K562 (cell line): ENCODE results near the gene CDH19. TPM values are rescaled to one million over a fixed set of nuclear protein-coding genes. Genes with fewer than 3 reads are reported as not detected.

ENCODE experiments used
- ATAC-seq: fragments of 200-7000 bp; cut with Tn5 transposase; 3 replicates; pipeline ENCODE4 v1.9.1; 2020; ENCODE audit warnings: moderate library complexity
- BruUV-seq: library from RNA; stranded (reverse); fragments of 400-500 nt; replicated peaks from 2 replicates; lab custom pipeline; 2021; lab: Mats Ljungman, UMichigan
- CTCF ChIA-PET: fragments of 300-600 bp; formaldehyde crosslinking; extraction: SDS; loops from one replicate; lab custom pipeline; 2021; ENCODE audit warnings: low intra/inter-chr PET ratio; lab: Yijun Ruan, JAX
- POLR2A ChIA-PET: fragments of 300-600, 350-650 bp; sonication (Branson Sonifier 250); formaldehyde crosslinking; extraction: SDS; loops from one replicate; lab custom pipeline; 2021; ENCODE audit warnings: antibody characterized with exemption, inconsistent platforms; lab: Yijun Ruan, JAX
- DNase-seq, 4 experiments: peaks; one replicate each; pipeline versions ENCODE4 v3.0.0 to v3.0.0-alpha.2; 2011 to 2018; ENCODE audit warnings: low spot score in 3 of 4, mixed read lengths in 3 of 4; ENCODE audit errors: extremely low read depth in 1 of 4
- FAIRE-seq: peaks from 2 replicates; lab custom pipeline; 2011; peaks lifted over from hg19 to GRCh38; lab: Jason Lieb, UNC
- H2AFZ ChIP-seq: 2 replicates; pipeline ENCODE4 v1.6.0; 2011; ENCODE audit warnings: low read depth, low read length, control low read depth, inconsistent platforms
- H3K27ac ChIP-seq: fragments of 200-600 bp; 3 replicates; pipeline ENCODE4 v1.8.0; 2011; ENCODE audit warnings: low read depth, mild to moderate bottlenecking, control low read depth, inconsistent platforms, low read length, moderate library complexity, mixed read lengths; ENCODE audit errors: extremely low read depth
- H3K27me3 ChIP-seq, 2 experiments: fragments of 300-600 bp in 1 of 2; 2 replicates in 1 of 2; 3 replicates in 1 of 2; pipeline versions ENCODE4 v1.6.0 to v1.8.0; 2011; ENCODE audit warnings: inconsistent platforms in 2 of 2, low read length in 2 of 2, mild to moderate bottlenecking in 1 of 2, mixed read lengths in 1 of 2, moderate library complexity in 1 of 2; ENCODE audit not compliant: control insufficient read depth in 2 of 2, insufficient read depth in 2 of 2
- H3K36me3 ChIP-seq: fragments of 300-600 bp; 3 replicates; pipeline ENCODE4 v1.8.0; 2011; ENCODE audit warnings: mild to moderate bottlenecking, low read length, inconsistent platforms; ENCODE audit not compliant: control insufficient read depth, insufficient read depth
- H3K4me1 ChIP-seq, 2 experiments: fragments of 200-600 bp in 1 of 2; replicated peaks in 1 of 2; 2 replicates in 1 of 2; 3 replicates in 1 of 2; pipeline versions ENCODE4 v1.5.1 to v1.8.0; 2011; ENCODE audit warnings: inconsistent platforms in 2 of 2, low read length in 2 of 2, mild to moderate bottlenecking in 1 of 2, mixed read lengths in 1 of 2, moderate library complexity in 1 of 2; ENCODE audit not compliant: control insufficient read depth in 2 of 2, insufficient read depth in 2 of 2
- H3K4me2 ChIP-seq: 2 replicates; pipeline ENCODE4 v1.6.1; 2011; ENCODE audit warnings: low read length, control low read depth, inconsistent platforms, mixed read lengths; ENCODE audit not compliant: insufficient read depth
- H3K4me3 ChIP-seq: fragments of 200-600 bp; sonication (generic), shearing (Covaris generic); 2 replicates; pipeline ENCODE4 v1.5.1; 2016; ENCODE audit warnings: control low read depth, inconsistent platforms
- H3K79me2 ChIP-seq: fragments of 200-600 bp; 3 replicates; pipeline ENCODE4 v1.8.0; 2011; ENCODE audit warnings: low read length, inconsistent platforms; ENCODE audit not compliant: control insufficient read depth, insufficient read depth
- H3K9ac ChIP-seq, 2 experiments: 2 replicates each; pipeline versions ENCODE4 v1.6.0 to v1.6.1; 2011; ENCODE audit warnings: low read depth in 2 of 2, low read length in 2 of 2, control low read depth in 1 of 2, inconsistent platforms in 1 of 2, mild to moderate bottlenecking in 1 of 2, mixed read lengths in 1 of 2; ENCODE audit not compliant: insufficient read depth in 1 of 2
- H3K9me1 ChIP-seq: one replicate; pipeline ENCODE4 v1.6.0; 2011; ENCODE audit warnings: inconsistent platforms, mild to moderate bottlenecking, low read length, moderate library complexity; ENCODE audit not compliant: control insufficient read depth, insufficient read depth
- H3K9me3 ChIP-seq: replicated peaks from 2 replicates; pipeline ENCODE4 v1.5.1; 2011; ENCODE audit warnings: low read depth, low read length, inconsistent platforms; ENCODE audit not compliant: control insufficient read depth, insufficient read depth
- H4K20me1 ChIP-seq: replicated peaks from 2 replicates; pipeline ENCODE4 v1.6.1; 2011; ENCODE audit warnings: low read length, inconsistent platforms, mixed read lengths; ENCODE audit not compliant: control insufficient read depth, insufficient read depth
- CEBPB ChIP-seq: fragments of 450-650 bp; IDR thresholded peaks from 2 replicates; pipeline ENCODE4 v1.6.1; 2016; ENCODE audit warnings: missing genetic modification characterization, missing compliant biosample characterization
- CREB3L1 ChIP-seq: fragments of 450-650 bp; IDR thresholded peaks from 2 replicates; pipeline ENCODE4 v1.6.1; 2014; ENCODE audit warnings: low read depth, mild to moderate bottlenecking, moderate library complexity, borderline replicate concordance
- CUX1 ChIP-seq: fragments of 200-800 bp; sonication (Bioruptor generic); IDR thresholded peaks from 2 replicates; pipeline ENCODE4 v1.6.1; 2016; ENCODE audit warnings: missing genetic modification characterization, missing compliant biosample characterization
- E2F3 ChIP-seq: fragments of 250-450 bp; sonication (Bioruptor Pico); IDR thresholded peaks from 2 replicates; pipeline ENCODE4 v1.4.0; 2020; ENCODE audit warnings: mild to moderate bottlenecking
- EWSR1 ChIP-seq: fragments of 450-650 bp; IDR thresholded peaks from 2 replicates; pipeline ENCODE4 v1.6.1; 2018; ENCODE audit warnings: borderline replicate concordance, mild to moderate bottlenecking, low read depth, moderate library complexity; ENCODE audit not compliant: partially characterized antibody
- GABPB1 ChIP-seq: sonication (generic); formaldehyde crosslinking; IDR thresholded peaks from 2 replicates; pipeline ENCODE4 v1.8.0; 2022; ENCODE audit warnings: mild to moderate bottlenecking, missing genetic modification reagents
- PHB ChIP-seq: fragments of 250-450 bp; sonication (Bioruptor Pico); IDR thresholded peaks from 2 replicates; pipeline ENCODE4 v1.5.0; 2021
- RFX5 ChIP-seq: IDR thresholded peaks from 2 replicates; pipeline ENCODE4 v1.6.1; 2011; ENCODE audit warnings: low read depth, mild to moderate bottlenecking, improper control_type of control experiment, low read length
- TEAD2 ChIP-seq: fragments of 450-650 bp; IDR thresholded peaks from 2 replicates; pipeline ENCODE4 v1.6.1; 2016; ENCODE audit warnings: missing genetic modification characterization, control low read depth, missing compliant biosample characterization
- ZKSCAN3 ChIP-seq: fragments of 250-450 bp; sonication (Bioruptor Pico); IDR thresholded peaks from 2 replicates; pipeline ENCODE4 v1.4.0; 2020
- ZNF212 ChIP-seq: fragments of 450-650 bp; formaldehyde crosslinking; IDR thresholded peaks from 2 replicates; pipeline ENCODE4 v1.4.0; 2020; ENCODE audit warnings: mild to moderate bottlenecking
- WGBS: fragments of 100-300 bp; shearing (Covaris generic); methylation state at CpG from one replicate; pipeline ENCODE4 v1.1.6; 2016; ENCODE audit warnings: low coverage, mixed read lengths; ENCODE audit not compliant: insufficient coverage; ENCODE audit errors: missing lambda C conversion rate; 5-methylcytosine and 5-hydroxymethylcytosine counted together
- in situ Hi-C: fragments of 300-500 bp; cut with MboI; formaldehyde crosslinking; loops from 4 replicates; pipeline ENCODE4 v1.15.0; 2018; ENCODE audit warnings: inconsistent platforms, mixed read lengths
- intact Hi-C: fragments of 100-400 bp; cut with micrococcal nuclease; formaldehyde crosslinking; loops from 2 replicates; pipeline ENCODE4 v1.14.2; 2022
- polyA plus RNA-seq, 8 experiments: library from polyadenylated mRNA; depleted of rRNA in 4 of 8; stranded (reverse) in 5 of 8; unstranded in 3 of 8; fragments of >200 nt; fragmentation: Nextera tagmentation in 2 of 8; fragmentation: Illumina TruSeq in 1 of 8; extraction: Ambion mirVana in 2 of 8; extraction: Trizol in 1 of 8; gene quantifications; 2 replicates each; pipeline versions ENCODE4 v1.2.1 to v1.2.3, GENCODE V29; 2011 to 2014; ENCODE audit warnings: inconsistent platforms in 1 of 8, missing spikeins in 1 of 8
- total RNA-seq, 7 experiments: library from RNA; depleted of rRNA in 6 of 7; stranded (reverse); fragments of >200 nt in 6 of 7; fragmentation: Illumina TruSeq in 2 of 7; extraction: Trizol in 2 of 7; gene quantifications; 2 replicates each; pipeline versions ENCODE4 v1.2.1 to v1.2.3, GENCODE V29; 2011 to 2021; ENCODE audit warnings: low replicate concordance in 1 of 7
- TF ChIP-seq, protein P1 (sequence below), 2 experiments: fragments of 200-800 bp in 1 of 2; sonication (Bioruptor generic) in 1 of 2; sonication (generic) in 1 of 2; formaldehyde crosslinking in 1 of 2; IDR thresholded peaks in 1 of 2; conservative IDR thresholded peaks in 1 of 2; 2 replicates each; pipeline versions ENCODE4 v1.5.0 to v1.6.1; 2016 to 2020; ENCODE audit warnings: missing compliant biosample characterization in 1 of 2, missing genetic modification characterization in 1 of 2, missing genetic modification reagents in 1 of 2
- TF ChIP-seq, protein P2 (sequence below): sonication (generic); formaldehyde crosslinking; IDR thresholded peaks from 2 replicates; pipeline ENCODE4 v1.8.0; 2022; ENCODE audit warnings: missing genetic modification reagents, mild to moderate bottlenecking, borderline replicate concordance

CDH19 gene
- total and polyA plus RNA-seq, 9 of the 15 experiments (the other 6 are each of a cell fraction or from before 2014, with no cell fraction given) = not detected

DNA sequence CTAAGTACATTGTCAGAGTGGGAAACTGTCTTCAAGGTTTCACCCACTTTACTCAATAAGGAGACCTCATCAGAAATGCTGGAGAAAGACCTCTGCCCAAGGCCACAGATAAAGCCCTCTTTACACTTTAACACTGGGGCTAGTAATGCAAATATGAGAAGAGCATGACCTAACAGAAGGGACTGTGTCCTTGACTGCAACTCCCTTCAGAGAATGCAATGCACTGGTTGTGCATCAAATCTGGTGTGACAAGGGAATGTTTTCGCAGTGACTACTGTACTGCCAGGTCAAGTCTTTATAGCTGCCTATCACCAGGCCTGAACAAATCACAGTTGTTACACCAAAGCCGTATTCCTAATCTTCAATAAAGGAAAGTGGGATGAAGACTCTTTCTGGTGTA, 28.6 kb downstream of the CDH19 start:
- ChIA-PET POLR2A (no interaction called here), CTCF (no interaction called here)
- Histone ChIP-seq H3K79me2 (no peaks in the 10 kb centered on the region), H4K20me1 (no peaks in the 10 kb centered on the region), H3K9me3 (no peaks in the 10 kb centered on the region), H3K4me1 (no peaks in the 10 kb centered on the region), H3K4me2 (no peak overlapping the region), H3K9ac (no peak overlapping the region), H3K4me3 (no peak overlapping the region), H2AFZ (no peak overlapping the region), H3K27ac (no peak overlapping the region), H3K27me3 (no peaks in the 10 kb centered on the region), H3K9me1 (no peaks in the 10 kb centered on the region), H3K36me3 (no peaks in the 10 kb centered on the region)
- no TSS peak for BruUV-seq
- in situ Hi-C loops = no loop called here
- 6% methylated on average over 2 of the region's 2 CpGs for WGBS
- no peak for TF ChIP-seq TEAD2
- TF ChIP-seq, protein P1, sequence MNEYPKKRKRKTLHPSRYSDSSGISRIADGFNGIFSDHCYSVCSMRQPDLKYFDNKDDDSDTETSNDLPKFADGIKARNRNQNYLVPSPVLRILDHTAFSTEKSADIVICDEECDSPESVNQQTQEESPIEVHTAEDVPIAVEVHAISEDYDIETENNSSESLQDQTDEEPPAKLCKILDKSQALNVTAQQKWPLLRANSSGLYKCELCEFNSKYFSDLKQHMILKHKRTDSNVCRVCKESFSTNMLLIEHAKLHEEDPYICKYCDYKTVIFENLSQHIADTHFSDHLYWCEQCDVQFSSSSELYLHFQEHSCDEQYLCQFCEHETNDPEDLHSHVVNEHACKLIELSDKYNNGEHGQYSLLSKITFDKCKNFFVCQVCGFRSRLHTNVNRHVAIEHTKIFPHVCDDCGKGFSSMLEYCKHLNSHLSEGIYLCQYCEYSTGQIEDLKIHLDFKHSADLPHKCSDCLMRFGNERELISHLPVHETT (CRISPR knock-in tag; conservative IDR thresholded peaks at IDR 0.05 in 1 of 2, IDR thresholded peaks at IDR 0.05 in 1 of 2) = no peak
- no peak for TF ChIP-seq EWSR1
- TF ChIP-seq CEBPB (tag) = no peak
- TF ChIP-seq, protein P2, sequence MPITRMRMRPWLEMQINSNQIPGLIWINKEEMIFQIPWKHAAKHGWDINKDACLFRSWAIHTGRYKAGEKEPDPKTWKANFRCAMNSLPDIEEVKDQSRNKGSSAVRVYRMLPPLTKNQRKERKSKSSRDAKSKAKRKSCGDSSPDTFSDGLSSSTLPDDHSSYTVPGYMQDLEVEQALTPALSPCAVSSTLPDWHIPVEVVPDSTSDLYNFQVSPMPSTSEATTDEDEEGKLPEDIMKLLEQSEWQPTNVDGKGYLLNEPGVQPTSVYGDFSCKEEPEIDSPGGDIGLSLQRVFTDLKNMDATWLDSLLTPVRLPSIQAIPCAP (CRISPR knock-in tag) = no peak
- TF ChIP-seq PHB = no peak
- TF ChIP-seq CREB3L1 = no peak
- no peak for TF ChIP-seq RFX5
- TF ChIP-seq GABPB1 (CRISPR knock-in tag) = no peak
- no peak for TF ChIP-seq CUX1 (CRISPR knock-in tag)
- TF ChIP-seq ZKSCAN3 = no peak
- no peak for TF ChIP-seq E2F3 (CRISPR knock-in tag)
- TF ChIP-seq ZNF212 (CRISPR knock-in tag) = no peak
- intact Hi-C loops = no loop called here
- FAIRE-seq (no peak), DNase-seq (no peak), ATAC-seq (no peak)
